B cell (primary cell): ENCODE measurements around the gene SDR42E1. TPM values are rescaled to one million over a fixed set of nuclear protein-coding genes. Genes with fewer than 3 reads are reported as not detected.

Source experiments
- ATAC-seq: fragments of 200-7000 bp; cut with Tn5 transposase; one replicate; pipeline ENCODE4 v1.10.0; 2021; ENCODE audit warnings: low read depth, mild to moderate bottlenecking, moderate number of reproducible peaks, moderate library complexity
- CTCF ChIA-PET: fragments of 350-600 bp; sonication (Branson Sonifier 250); formaldehyde crosslinking; loops from one replicate; lab custom pipeline; 2021; ENCODE audit warnings: antibody characterized with exemption, inconsistent platforms; lab: Charles Lee
- POLR2A ChIA-PET: fragments of 350-600 bp; sonication (Branson Sonifier 250); formaldehyde crosslinking; loops from one replicate; lab custom pipeline; 2021; ENCODE audit warnings: antibody characterized with exemption; lab: Charles Lee
- DNase-seq: peaks from one replicate; pipeline ENCODE4 v3.0.0; 2013
- H2AFZ ChIP-seq: 2 replicates; pipeline ENCODE4 v1.6.1; 2012; ENCODE audit warnings: mild to moderate bottlenecking, low read depth, low read length; ENCODE audit not compliant: insufficient read depth, poor library complexity, severe bottlenecking
- H3K27ac ChIP-seq, 2 donors: 1 replicate in 1 of 2; 2 replicates in 1 of 2; pipeline ENCODE4 v1.5.1; 2012 to 2013; ENCODE audit warnings: low read length in 2 of 2, mild to moderate bottlenecking in 2 of 2, moderate library complexity in 1 of 2
- H3K27me3 ChIP-seq, 4 experiments: fragments of 200-600 bp in 1 of 4; sonication (generic) in 1 of 4; replicated peaks in 1 of 4; 1 replicate in 2 of 4; 2 replicates in 2 of 4; pipeline versions ENCODE4 v1.6.1 to v1.7.0; 2013 to 2016; ENCODE audit warnings: low read length in 3 of 4, mild to moderate bottlenecking in 2 of 4, mixed read lengths in 1 of 4, moderate library complexity in 1 of 4; ENCODE audit not compliant: insufficient read depth in 4 of 4, control insufficient read depth in 3 of 4; ENCODE audit errors: control extremely low read depth in 1 of 4
- H3K36me3 ChIP-seq, 2 experiments: replicated peaks in 1 of 2; 1 replicate in 1 of 2; 2 replicates in 1 of 2; pipeline versions ENCODE4 v1.6.1 to v1.7.1; 2013; ENCODE audit warnings: low read length in 1 of 2; ENCODE audit not compliant: insufficient read depth in 2 of 2, control insufficient read depth in 1 of 2; ENCODE audit errors: control extremely low read depth in 1 of 2, extremely low read depth in 1 of 2
- H3K4me1 ChIP-seq, 2 donors: fragments of 200-600 bp in 1 of 2; sonication (generic) in 1 of 2; 1 replicate in 1 of 2; 2 replicates in 1 of 2; pipeline versions ENCODE4 v1.5.1 to v1.6.1; 2013 to 2017; ENCODE audit warnings: low read length in 2 of 2; ENCODE audit not compliant: control insufficient read depth in 2 of 2, insufficient read depth in 2 of 2
- H3K4me2 ChIP-seq: replicated peaks from 2 replicates; pipeline ENCODE3; 2012; ENCODE audit warnings: mild to moderate bottlenecking, low read depth, low read length; ENCODE audit not compliant: poor library complexity, severe bottlenecking
- H3K4me3 ChIP-seq, 5 experiments: fragments of 200-600 bp in 1 of 5; sonication (generic) in 1 of 5; 1 replicate in 3 of 5; 2 replicates in 2 of 5; pipeline versions ENCODE4 v1.5.1 to v1.7.0; 2011 to 2016; ENCODE audit warnings: low read length in 4 of 5, mild to moderate bottlenecking in 4 of 5, low read depth in 2 of 5, control low read depth in 1 of 5, moderate library complexity in 1 of 5; ENCODE audit not compliant: insufficient read depth in 1 of 5; ENCODE audit errors: control extremely low read depth in 1 of 5, extremely low read depth in 1 of 5
- H3K79me2 ChIP-seq: fragments of 200-600 bp; sonication (generic); one replicate; pipeline ENCODE4 v1.6.0; 2016; ENCODE audit warnings: low read length; ENCODE audit not compliant: control insufficient read depth, insufficient read depth
- H3K9ac ChIP-seq: fragments of 200-600 bp; sonication (generic); 2 replicates; pipeline ENCODE4 v1.6.1; 2017; ENCODE audit warnings: mild to moderate bottlenecking, low read length, moderate library complexity
- H3K9me3 ChIP-seq, 3 donors: one replicate each; pipeline versions ENCODE4 v1.6.1 to v1.7.1; 2013; ENCODE audit warnings: low read length in 2 of 3; ENCODE audit not compliant: control insufficient read depth in 2 of 3, insufficient read depth in 1 of 3; ENCODE audit errors: control extremely low read depth in 1 of 3
- H4K20me1 ChIP-seq: 2 replicates; pipeline ENCODE4 v1.6.0; 2012; ENCODE audit warnings: mild to moderate bottlenecking, low read length; ENCODE audit not compliant: insufficient read depth, control insufficient read depth, poor library complexity, severe bottlenecking
- H3K27ac Mint-ChIP-seq: one replicate; pipeline ENCODE4 v1.8.0; 2021; ENCODE audit warnings: mixed read lengths
- H3K27me3 Mint-ChIP-seq: one replicate; pipeline ENCODE4 v1.8.0; 2021; ENCODE audit warnings: mixed read lengths
- H3K4me1 Mint-ChIP-seq: one replicate; pipeline ENCODE4 v1.8.0; 2021; ENCODE audit warnings: mixed read lengths
- H3K4me3 Mint-ChIP-seq: one replicate; pipeline ENCODE4 v1.8.0; 2021; ENCODE audit warnings: mixed read lengths
- H3K9me3 Mint-ChIP-seq: one replicate; pipeline ENCODE4 v1.8.0; 2022; ENCODE audit warnings: mixed read lengths; ENCODE audit not compliant: insufficient read depth
- EZH2 ChIP-seq: IDR thresholded peaks from 2 replicates; pipeline ENCODE4 v1.6.1; 2012; ENCODE audit warnings: borderline replicate concordance, low read depth, mild to moderate bottlenecking, moderate library complexity, low read length; ENCODE audit not compliant: insufficient read depth, poor library complexity, severe bottlenecking
- WGBS: methylation state at CpG from one replicate; pipeline ENCODE4 v1.1.5; 2013; ENCODE audit warnings: missing lambda C conversion rate; ENCODE audit not compliant: insufficient coverage; 5-methylcytosine and 5-hydroxymethylcytosine counted together
- intact Hi-C: fragments of 100-400 bp; cut with micrococcal nuclease; formaldehyde crosslinking; loops from one replicate; pipeline ENCODE4 v1.10.0; 2022
- polyA plus RNA-seq: library from polyadenylated mRNA; depleted of rRNA; stranded (reverse); fragments of >200 nt; gene quantifications from 2 replicates; pipeline ENCODE4 v1.2.3, GENCODE V29; 2012
- total RNA-seq, 2 donors: library from RNA; stranded (reverse); fragments of 120-200 nt in 1 of 2; gene quantifications; 1 replicate in 1 of 2; 2 replicates in 1 of 2; pipeline versions ENCODE4 v1.2.3 to v1.2.4, GENCODE V29; 2013 to 2022
- TF ChIP-seq, protein P1 (sequence below): fragments of 200-600 bp; IDR thresholded peaks from one replicate; pipeline ENCODE4 v1.8.0; 2022; ENCODE audit warnings: antibody characterized with exemption, mild to moderate bottlenecking

Gene SDR42E1
- total and polyA plus RNA-seq, 2 donors (not counting 1 experiment from before 2014, with no cell fraction given), result 2.1 to 6.9 TPM

- intact Hi-C loops, result no loop called here
- Mint-ChIP-seq H3K27ac (no peak overlapping the region), H3K27me3 (peaks cover 35% of the 10 kb centered on the region), H3K4me1 (no peaks in the 10 kb centered on the region), H3K9me3 (no peaks in the 10 kb centered on the region), H3K4me3 (no peak overlapping the region)
- no peak overlapping the region for H2AFZ ChIP-seq
- H3K27ac ChIP-seq, result no peak overlapping the region
- H4K20me1 ChIP-seq, result no peaks in the 10 kb centered on the region
- H3K4me3 ChIP-seq, result no peak overlapping the region
- H3K4me1 ChIP-seq, result no peaks in the 10 kb centered on the region
- ChIA-PET CTCF (no interaction called here), POLR2A (no interaction called here)
- no peak for ATAC-seq
- TF ChIP-seq, protein P1, sequence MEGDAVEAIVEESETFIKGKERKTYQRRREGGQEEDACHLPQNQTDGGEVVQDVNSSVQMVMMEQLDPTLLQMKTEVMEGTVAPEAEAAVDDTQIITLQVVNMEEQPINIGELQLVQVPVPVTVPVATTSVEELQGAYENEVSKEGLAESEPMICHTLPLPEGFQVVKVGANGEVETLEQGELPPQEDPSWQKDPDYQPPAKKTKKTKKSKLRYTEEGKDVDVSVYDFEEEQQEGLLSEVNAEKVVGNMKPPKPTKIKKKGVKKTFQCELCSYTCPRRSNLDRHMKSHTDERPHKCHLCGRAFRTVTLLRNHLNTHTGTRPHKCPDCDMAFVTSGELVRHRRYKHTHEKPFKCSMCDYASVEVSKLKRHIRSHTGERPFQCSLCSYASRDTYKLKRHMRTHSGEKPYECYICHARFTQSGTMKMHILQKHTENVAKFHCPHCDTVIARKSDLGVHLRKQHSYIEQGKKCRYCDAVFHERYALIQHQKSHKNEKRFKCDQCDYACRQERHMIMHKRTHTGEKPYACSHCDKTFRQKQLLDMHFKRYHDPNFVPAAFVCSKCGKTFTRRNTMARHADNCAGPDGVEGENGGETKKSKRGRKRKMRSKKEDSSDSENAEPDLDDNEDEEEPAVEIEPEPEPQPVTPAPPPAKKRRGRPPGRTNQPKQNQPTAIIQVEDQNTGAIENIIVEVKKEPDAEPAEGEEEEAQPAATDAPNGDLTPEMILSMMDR, result no peak
- TF ChIP-seq EZH2, result no peak
- no peaks in the 10 kb centered on the region for H3K79me2 ChIP-seq
- H3K36me3 ChIP-seq, result no peaks in the 10 kb centered on the region
- H3K27me3 ChIP-seq, result peaks cover 0 to 4% (median under 1%) of the 10 kb centered on the region in 4 experiments
- no peak overlapping the region for H3K4me2 ChIP-seq
- H3K9me3 ChIP-seq, result no peaks in the 10 kb centered on the region
- DNase-seq, result no peak
- WGBS, result 92% methylated on average over 2 of the region's 3 CpGs
- H3K9ac ChIP-seq, result no peak overlapping the region
These were observed 43.8 kb upstream of the SDR42E1 start for GRCh38 chr16:82055117-82055516.

- WGBS, result 92% methylated on average over 2 of the region's 5 CpGs
- H3K36me3 ChIP-seq, result no peaks in the 10 kb centered on the region
- H3K27me3 ChIP-seq, result no peaks in the 10 kb centered on the region
- H3K9me3 Mint-ChIP-seq, result no peaks in the 10 kb centered on the region
- no peak overlapping the region for H3K4me3 ChIP-seq
- TF ChIP-seq, protein P1, result no peak
- no peak for TF ChIP-seq EZH2
- H3K4me2 ChIP-seq, result no peak overlapping the region
- no peak overlapping the region for H2AFZ ChIP-seq
- no peak overlapping the region for H3K4me3 Mint-ChIP-seq
- DNase-seq (no peak), ATAC-seq (no peak)
- no peak overlapping the region for H3K27ac Mint-ChIP-seq
- no peaks in the 10 kb centered on the region for H3K9me3 ChIP-seq
- no peaks in the 10 kb centered on the region for H4K20me1 ChIP-seq
- no peak overlapping the region for H3K27ac ChIP-seq
- no peaks in the 10 kb centered on the region for H3K79me2 ChIP-seq
- H3K9ac ChIP-seq, result no peak overlapping the region
- intact Hi-C loops, result no loop called here
- ChIA-PET CTCF (interaction anchor here (1.2 kb wide), 1 partner anchor 9 kb away, joined by 4 read pairs; no protein-coding TSS in a partner anchor), POLR2A (no interaction called here)
- H3K4me1 Mint-ChIP-seq, result no peaks in the 10 kb centered on the region
- H3K4me1 ChIP-seq, result no peaks in the 10 kb centered on the region
- H3K27me3 Mint-ChIP-seq, result peaks cover 47% of the 10 kb centered on the region
These were observed 40.4 kb upstream of the SDR42E1 start for GRCh38 chr16:82051656-82052055.
